A673 (cell line): ENCODE measurements around the gene PHACTR4.

Experiments used
- EZH2 ChIP-seq: fragments of 200-600 bp; sonication (generic); IDR thresholded peaks from 2 replicates; pipeline ENCODE4 v1.6.1; 2017; ENCODE audit warnings: borderline replicate concordance, low read depth, mild to moderate bottlenecking, mixed read lengths, antibody characterized with exemption, low read length; ENCODE audit not compliant: poor library complexity, severe bottlenecking
- TF ChIP-seq, protein P1 (sequence below): fragments of 300-800, 200-600 bp; sonication (generic); conservative IDR thresholded peaks from 2 replicates; pipeline ENCODE4 v1.5.1; 2017; ENCODE audit warnings: low read depth, mild to moderate bottlenecking, antibody characterized with exemption, low read length, moderate library complexity, mixed read lengths

DNA sequence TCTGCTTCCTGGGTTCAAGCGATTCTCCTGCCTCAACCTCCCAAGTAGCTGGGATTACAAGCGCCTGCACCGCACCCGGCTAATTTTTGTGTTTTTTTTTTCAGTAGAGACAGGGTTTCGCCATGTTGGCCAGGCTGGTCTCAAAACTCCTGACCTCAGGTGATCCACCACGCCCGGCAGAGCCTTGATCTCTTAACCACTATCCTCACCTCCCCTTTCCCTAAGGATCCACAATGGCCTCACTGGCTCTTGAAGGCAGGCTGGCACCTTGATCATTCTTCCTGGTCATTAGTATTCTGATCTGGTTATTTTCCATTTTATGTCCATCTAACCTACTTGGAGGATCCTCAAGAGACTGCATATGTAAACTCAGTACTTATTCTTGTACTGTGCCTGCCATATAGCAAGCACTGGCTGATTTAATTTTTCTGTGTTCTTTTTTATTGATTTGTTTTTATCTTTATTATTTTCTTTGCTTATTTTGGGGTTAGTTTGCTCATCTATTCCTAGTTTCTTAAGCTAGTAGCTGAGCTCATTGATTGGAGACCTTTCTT is 142.6 kb downstream of the PHACTR4 start:
- TF ChIP-seq, protein P1, sequence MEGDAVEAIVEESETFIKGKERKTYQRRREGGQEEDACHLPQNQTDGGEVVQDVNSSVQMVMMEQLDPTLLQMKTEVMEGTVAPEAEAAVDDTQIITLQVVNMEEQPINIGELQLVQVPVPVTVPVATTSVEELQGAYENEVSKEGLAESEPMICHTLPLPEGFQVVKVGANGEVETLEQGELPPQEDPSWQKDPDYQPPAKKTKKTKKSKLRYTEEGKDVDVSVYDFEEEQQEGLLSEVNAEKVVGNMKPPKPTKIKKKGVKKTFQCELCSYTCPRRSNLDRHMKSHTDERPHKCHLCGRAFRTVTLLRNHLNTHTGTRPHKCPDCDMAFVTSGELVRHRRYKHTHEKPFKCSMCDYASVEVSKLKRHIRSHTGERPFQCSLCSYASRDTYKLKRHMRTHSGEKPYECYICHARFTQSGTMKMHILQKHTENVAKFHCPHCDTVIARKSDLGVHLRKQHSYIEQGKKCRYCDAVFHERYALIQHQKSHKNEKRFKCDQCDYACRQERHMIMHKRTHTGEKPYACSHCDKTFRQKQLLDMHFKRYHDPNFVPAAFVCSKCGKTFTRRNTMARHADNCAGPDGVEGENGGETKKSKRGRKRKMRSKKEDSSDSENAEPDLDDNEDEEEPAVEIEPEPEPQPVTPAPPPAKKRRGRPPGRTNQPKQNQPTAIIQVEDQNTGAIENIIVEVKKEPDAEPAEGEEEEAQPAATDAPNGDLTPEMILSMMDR = no peak
- TF ChIP-seq EZH2 = no peak
